ENCODE results near the gene RALGPS1.

DNA sequence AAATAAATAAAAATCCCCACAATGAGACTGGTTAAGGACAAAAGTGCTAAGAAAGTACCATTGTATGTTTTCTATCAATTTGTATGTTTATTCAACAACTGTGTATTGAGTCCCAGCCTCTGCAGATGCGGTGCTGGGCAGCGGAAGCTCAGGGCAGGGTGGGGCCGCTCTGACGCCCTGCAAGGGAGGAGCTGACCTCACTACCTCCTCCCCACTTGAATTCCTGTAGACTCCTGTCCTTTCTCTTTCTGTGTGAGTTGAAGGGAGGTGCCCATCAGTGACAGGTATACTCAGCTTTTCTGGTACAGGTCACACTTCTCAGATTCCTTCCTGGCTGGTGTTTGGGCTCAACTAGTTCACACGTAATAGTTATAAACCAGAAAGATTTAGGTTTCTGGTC is 180.8 kb downstream of the RALGPS1 start:
- TF ChIP-seq EZH2 (IDR thresholded peaks at IDR 0.05), result no peak
- no peak for TF ChIP-seq CTCF (IDR thresholded peaks at IDR 0.05)
